ENCODE measurements around the gene ZNF280C.
"Not testable (repeated sequence)": the region's sequence is repeated elsewhere in the genome, so short reads cannot be mapped to it uniquely, and the experiment has no call there.

ZNF280C gene

GRCh38 chrX:130285069-130285620 is 16.4 kb upstream of the ZNF280C start:
- no peaks in the 10 kb centered on the region for H3K27me3 ChIP-seq (ENCODE audit: insufficient read depth, low read length)
- no peak overlapping the region for H3K4me3 ChIP-seq (ENCODE audit: low read length)
- H3K36me3 ChIP-seq (ENCODE audit: insufficient read depth, low read length) = no peaks in the 10 kb centered on the region
- no peaks in the 10 kb centered on the region for H3K9me3 ChIP-seq (ENCODE audit: low read length)
- no peak overlapping the region for H2AFZ ChIP-seq (ENCODE audit: low read depth, low read length)
- H3K4me1 ChIP-seq (ENCODE audit: insufficient read depth, low read length) = peaks cover 4% of the 10 kb centered on the region

GRCh38 chrX:130282151-130282550 is 13.5 kb upstream of the ZNF280C start:
- Histone ChIP-seq H2AFZ (ENCODE audit: low read depth, low read length) (no peak overlapping the region), H3K4me3 (ENCODE audit: low read length) (no peak overlapping the region), H3K9me3 (ENCODE audit: low read length) (no peaks in the 10 kb centered on the region), H3K36me3 (ENCODE audit: insufficient read depth, low read length) (no peaks in the 10 kb centered on the region), H3K27me3 (ENCODE audit: insufficient read depth, low read length) (no peaks in the 10 kb centered on the region), H3K4me1 (ENCODE audit: insufficient read depth, low read length) (peaks cover 4% of the 10 kb centered on the region)

- no peaks in the 10 kb centered on the region for H3K9me3 ChIP-seq (ENCODE audit: low read length)
- H3K4me1 ChIP-seq (ENCODE audit: insufficient read depth, low read length) = peaks cover 4% of the 10 kb centered on the region
- H2AFZ ChIP-seq (ENCODE audit: low read depth, low read length) = no peak overlapping the region
- no peak overlapping the region for H3K4me3 ChIP-seq (ENCODE audit: low read length)
- H3K36me3 ChIP-seq (ENCODE audit: insufficient read depth, low read length) = no peaks in the 10 kb centered on the region
- H3K27me3 ChIP-seq (ENCODE audit: insufficient read depth, low read length) = no peaks in the 10 kb centered on the region
These were observed 12.2 kb upstream of the ZNF280C start for GRCh38 chrX:130280901-130281300.

GRCh38 chrX:130272253-130272652 is 3.6 kb upstream of the ZNF280C start:
- H2AFZ ChIP-seq (ENCODE audit: low read depth, low read length); H3K4me1 ChIP-seq (ENCODE audit: insufficient read depth, low read length); H3K27me3 ChIP-seq (ENCODE audit: insufficient read depth, low read length); H3K36me3 ChIP-seq (ENCODE audit: insufficient read depth, low read length); H3K9me3 ChIP-seq (ENCODE audit: low read length); H3K4me3 ChIP-seq (ENCODE audit: low read length): not testable (repeated sequence)

- not testable (repeated sequence) for H3K27me3 ChIP-seq (ENCODE audit: insufficient read depth, low read length); H3K4me3 ChIP-seq (ENCODE audit: low read length); H3K9me3 ChIP-seq (ENCODE audit: low read length); H3K36me3 ChIP-seq (ENCODE audit: insufficient read depth, low read length); H3K4me1 ChIP-seq (ENCODE audit: insufficient read depth, low read length); H2AFZ ChIP-seq (ENCODE audit: low read depth, low read length)
These were observed 692 bp upstream of the ZNF280C start for GRCh38 chrX:130269391-130269790.

- no peaks in the 10 kb centered on the region for H3K36me3 ChIP-seq (ENCODE audit: insufficient read depth, low read length)
- no peaks in the 10 kb centered on the region for H3K4me1 ChIP-seq (ENCODE audit: insufficient read depth, low read length)
- peaks cover under 1% of the 10 kb centered on the region for H3K9me3 ChIP-seq (ENCODE audit: low read length)
- H3K4me3 ChIP-seq (ENCODE audit: low read length) = peak overlapping the region; percentile 99
- H2AFZ ChIP-seq (ENCODE audit: low read depth, low read length) = no peak overlapping the region
- H3K27me3 ChIP-seq (ENCODE audit: insufficient read depth, low read length) = no peaks in the 10 kb centered on the region
These were observed 697 bp downstream of the ZNF280C start for GRCh38 chrX:130267956-130268448.

- Histone ChIP-seq H3K4me1 (ENCODE audit: insufficient read depth, low read length) (no peaks in the 10 kb centered on the region), H3K27me3 (ENCODE audit: insufficient read depth, low read length) (no peaks in the 10 kb centered on the region), H2AFZ (ENCODE audit: low read depth, low read length) (no peak overlapping the region), H3K9me3 (ENCODE audit: low read length) (peaks cover 2% of the 10 kb centered on the region), H3K36me3 (ENCODE audit: insufficient read depth, low read length) (peaks cover 3% of the 10 kb centered on the region), H3K4me3 (ENCODE audit: low read length) (no peak overlapping the region)
These were observed 4.1 kb downstream of the ZNF280C start for GRCh38 chrX:130264573-130264972.

- Histone ChIP-seq H3K27me3 (ENCODE audit: insufficient read depth, low read length) (no peaks in the 10 kb centered on the region), H2AFZ (ENCODE audit: low read depth, low read length) (no peak overlapping the region), H3K4me3 (ENCODE audit: low read length) (no peak overlapping the region), H3K36me3 (ENCODE audit: insufficient read depth, low read length) (peaks cover 10% of the 10 kb centered on the region), H3K4me1 (ENCODE audit: insufficient read depth, low read length) (no peaks in the 10 kb centered on the region), H3K9me3 (ENCODE audit: low read length) (peaks cover 2% of the 10 kb centered on the region)
These were observed 5.7 kb downstream of the ZNF280C start for GRCh38 chrX:130263016-130263415.

GRCh38 chrX:130262231-130262630 is 6.5 kb downstream of the ZNF280C start:
- Histone ChIP-seq H3K4me3 (ENCODE audit: low read length) (no peak overlapping the region), H3K27me3 (ENCODE audit: insufficient read depth, low read length) (no peaks in the 10 kb centered on the region), H3K4me1 (ENCODE audit: insufficient read depth, low read length) (no peaks in the 10 kb centered on the region), H2AFZ (ENCODE audit: low read depth, low read length) (no peak overlapping the region), H3K9me3 (ENCODE audit: low read length) (peaks cover 2% of the 10 kb centered on the region), H3K36me3 (ENCODE audit: insufficient read depth, low read length) (peaks cover 10% of the 10 kb centered on the region)

- peaks cover 4% of the 10 kb centered on the region for H3K9me3 ChIP-seq (ENCODE audit: low read length)
- no peak overlapping the region for H3K4me3 ChIP-seq (ENCODE audit: low read length)
- H3K36me3 ChIP-seq (ENCODE audit: insufficient read depth, low read length) = peaks cover 13% of the 10 kb centered on the region
- H2AFZ ChIP-seq (ENCODE audit: low read depth, low read length) = no peak overlapping the region
- no peaks in the 10 kb centered on the region for H3K27me3 ChIP-seq (ENCODE audit: insufficient read depth, low read length)
- no peaks in the 10 kb centered on the region for H3K4me1 ChIP-seq (ENCODE audit: insufficient read depth, low read length)
These were observed 7.3 kb downstream of the ZNF280C start for GRCh38 chrX:130261296-130261893.

- no peaks in the 10 kb centered on the region for H3K27me3 ChIP-seq (ENCODE audit: insufficient read depth, low read length)
- H3K4me3 ChIP-seq (ENCODE audit: low read length) = no peak overlapping the region
- no peak overlapping the region for H2AFZ ChIP-seq (ENCODE audit: low read depth, low read length)
- H3K9me3 ChIP-seq (ENCODE audit: low read length) = peaks cover 8% of the 10 kb centered on the region
- no peaks in the 10 kb centered on the region for H3K4me1 ChIP-seq (ENCODE audit: insufficient read depth, low read length)
- peaks cover 15% of the 10 kb centered on the region for H3K36me3 ChIP-seq (ENCODE audit: insufficient read depth, low read length)
These were observed 8.4 kb downstream of the ZNF280C start for GRCh38 chrX:130260316-130260715.

GRCh38 chrX:130253916-130254315 is 14.8 kb downstream of the ZNF280C start:
- Histone ChIP-seq H3K9me3 (ENCODE audit: low read length) (peaks cover 6% of the 10 kb centered on the region), H3K4me3 (ENCODE audit: low read length) (no peak overlapping the region), H3K4me1 (ENCODE audit: insufficient read depth, low read length) (no peaks in the 10 kb centered on the region), H3K36me3 (ENCODE audit: insufficient read depth, low read length) (peaks cover 15% of the 10 kb centered on the region), H3K27me3 (ENCODE audit: insufficient read depth, low read length) (no peaks in the 10 kb centered on the region), H2AFZ (ENCODE audit: low read depth, low read length) (no peak overlapping the region)

- Histone ChIP-seq H3K36me3 (ENCODE audit: insufficient read depth, low read length) (peaks cover 12% of the 10 kb centered on the region), H3K4me1 (ENCODE audit: insufficient read depth, low read length) (no peaks in the 10 kb centered on the region), H3K27me3 (ENCODE audit: insufficient read depth, low read length) (no peaks in the 10 kb centered on the region), H3K9me3 (ENCODE audit: low read length) (peaks cover 6% of the 10 kb centered on the region), H2AFZ (ENCODE audit: low read depth, low read length) (no peak overlapping the region), H3K4me3 (ENCODE audit: low read length) (no peak overlapping the region)
These were observed 17.0 kb downstream of the ZNF280C start for GRCh38 chrX:130251671-130252070.

- H3K36me3 ChIP-seq (ENCODE audit: insufficient read depth, low read length) = peaks cover 19% of the 10 kb centered on the region
- H3K27me3 ChIP-seq (ENCODE audit: insufficient read depth, low read length) = no peaks in the 10 kb centered on the region
- H3K4me3 ChIP-seq (ENCODE audit: low read length) = no peak overlapping the region
- H3K9me3 ChIP-seq (ENCODE audit: low read length) = no peaks in the 10 kb centered on the region
- no peak overlapping the region for H2AFZ ChIP-seq (ENCODE audit: low read depth, low read length)
- H3K4me1 ChIP-seq (ENCODE audit: insufficient read depth, low read length) = no peaks in the 10 kb centered on the region
These were observed 20.7 kb downstream of the ZNF280C start for GRCh38 chrX:130247996-130248395.

Measured in neuron (in vitro differentiated cells).